SK-N-SH treated with all-trans-retinoic acid at 6 μM for 48 hours (cell line): ENCODE data around the gene ARFGEF3.

Experiments used
- ATAC-seq: fragments of 200-7000 bp; cut with Tn5 transposase; 3 replicates; pipeline ENCODE4 v1.9.1; 2020; ENCODE audit warnings: mild to moderate bottlenecking, moderate library complexity
- ARNTL ChIP-seq: fragments of 450-650 bp; formaldehyde crosslinking; IDR thresholded peaks from 2 replicates; pipeline ENCODE4 v1.5.0; 2020; ENCODE audit warnings: low read depth, mild to moderate bottlenecking, moderate library complexity, borderline replicate concordance
- BACH2 ChIP-seq: fragments of 250-450 bp; sonication (Bioruptor Pico); IDR thresholded peaks from 2 replicates; pipeline ENCODE4 v1.9.0; 2021; ENCODE audit warnings: mild to moderate bottlenecking, borderline replicate concordance
- CSDC2 ChIP-seq: fragments of 250-450 bp; sonication (Bioruptor Pico); IDR thresholded peaks from 2 replicates; pipeline ENCODE4 v1.5.0; 2020; ENCODE audit warnings: mild to moderate bottlenecking, moderate library complexity
- ESRRG ChIP-seq: fragments of 250-450 bp; sonication (Bioruptor Pico); IDR thresholded peaks from 2 replicates; pipeline ENCODE4 v1.6.1; 2021; ENCODE audit warnings: mild to moderate bottlenecking
- GLIS3 ChIP-seq: fragments of 250-450 bp; sonication (Bioruptor Pico); IDR thresholded peaks from 2 replicates; pipeline ENCODE4 v1.5.0; 2020; ENCODE audit warnings: mild to moderate bottlenecking, moderate library complexity
- ISL1 ChIP-seq: fragments of 250-450 bp; sonication (Bioruptor Pico); IDR thresholded peaks from 2 replicates; pipeline ENCODE4 v2.1.2; 2022; ENCODE audit warnings: mild to moderate bottlenecking, moderate library complexity
- OSR1 ChIP-seq: fragments of 250-450 bp; sonication (Bioruptor Pico); IDR thresholded peaks from 2 replicates; pipeline ENCODE4 v1.8.0; 2022; ENCODE audit warnings: moderate library complexity, mild to moderate bottlenecking, inconsistent platforms
- PPARA ChIP-seq: fragments of 250-450 bp; sonication (Bioruptor Pico); IDR thresholded peaks from 2 replicates; pipeline ENCODE4 v1.5.0; 2020; ENCODE audit warnings: mild to moderate bottlenecking, borderline replicate concordance
- RARB ChIP-seq: fragments of 250-450 bp; sonication (Bioruptor Pico); IDR thresholded peaks from 2 replicates; pipeline ENCODE4 v1.8.0; 2021; ENCODE audit warnings: mild to moderate bottlenecking, moderate library complexity
- SNAI2 ChIP-seq: fragments of 250-450 bp; sonication (Bioruptor Pico); IDR thresholded peaks from 2 replicates; pipeline ENCODE4 v1.5.0; 2020; ENCODE audit warnings: mild to moderate bottlenecking, moderate library complexity
- TCF4 ChIP-seq: fragments of 250-450 bp; sonication (Bioruptor Pico); IDR thresholded peaks from 2 replicates; pipeline ENCODE4 v1.8.0; 2021; ENCODE audit warnings: mild to moderate bottlenecking, moderate library complexity, borderline replicate concordance
- TOX ChIP-seq: fragments of 250-450 bp; sonication (Bioruptor Pico); IDR thresholded peaks from 2 replicates; pipeline ENCODE4 v1.8.0; 2021; ENCODE audit warnings: mild to moderate bottlenecking, moderate library complexity, borderline replicate concordance
- ZFP3 ChIP-seq: fragments of 250-450 bp; sonication (Bioruptor Pico); IDR thresholded peaks from 2 replicates; pipeline ENCODE4 v1.5.0; 2020; ENCODE audit warnings: mild to moderate bottlenecking, moderate library complexity
- ZFP30 ChIP-seq: fragments of 450-650 bp; formaldehyde crosslinking; IDR thresholded peaks from 2 replicates; pipeline ENCODE4 v1.5.0; 2022; ENCODE audit warnings: mild to moderate bottlenecking, moderate library complexity
- ZNF565 ChIP-seq: fragments of 450-650 bp; formaldehyde crosslinking; conservative IDR thresholded peaks from 2 replicates; pipeline ENCODE4 v1.5.0; 2020; ENCODE audit warnings: low read depth, mild to moderate bottlenecking, moderate library complexity
- ZNF8 ChIP-seq: fragments of 450-650 bp; formaldehyde crosslinking; IDR thresholded peaks from 2 replicates; pipeline ENCODE4 v1.5.0; 2020; ENCODE audit warnings: mild to moderate bottlenecking, moderate library complexity
- TF ChIP-seq, protein P1 (sequence below): fragments of 250-450 bp; sonication (Bioruptor Pico); IDR thresholded peaks from 2 replicates; pipeline ENCODE4 v1.5.0; 2020; ENCODE audit warnings: mild to moderate bottlenecking, moderate library complexity
- TF ChIP-seq, protein P2 (sequence below): fragments of 250-450 bp; sonication (Bioruptor Pico); IDR thresholded peaks from 2 replicates; pipeline ENCODE4 v1.8.0; 2020; ENCODE audit warnings: mild to moderate bottlenecking, moderate library complexity, borderline replicate concordance
- TF ChIP-seq, protein P3 (sequence below): fragments of 250-450 bp; sonication (Bioruptor Pico); IDR thresholded peaks from 2 replicates; pipeline ENCODE4 v1.8.0; 2021; ENCODE audit warnings: low read depth, mild to moderate bottlenecking, moderate library complexity, borderline replicate concordance
- TF ChIP-seq, protein P4 (sequence below): fragments of 250-450 bp; sonication (Bioruptor Pico); IDR thresholded peaks from 2 replicates; pipeline ENCODE4 v1.5.1; 2021; ENCODE audit warnings: mild to moderate bottlenecking, moderate library complexity
- TF ChIP-seq, protein P5 (sequence below): fragments of 250-450 bp; sonication (Bioruptor Pico); IDR thresholded peaks from 2 replicates; pipeline ENCODE4 v1.5.1; 2020; ENCODE audit warnings: low read depth, mild to moderate bottlenecking, moderate library complexity

Gene ARFGEF3

DNA sequence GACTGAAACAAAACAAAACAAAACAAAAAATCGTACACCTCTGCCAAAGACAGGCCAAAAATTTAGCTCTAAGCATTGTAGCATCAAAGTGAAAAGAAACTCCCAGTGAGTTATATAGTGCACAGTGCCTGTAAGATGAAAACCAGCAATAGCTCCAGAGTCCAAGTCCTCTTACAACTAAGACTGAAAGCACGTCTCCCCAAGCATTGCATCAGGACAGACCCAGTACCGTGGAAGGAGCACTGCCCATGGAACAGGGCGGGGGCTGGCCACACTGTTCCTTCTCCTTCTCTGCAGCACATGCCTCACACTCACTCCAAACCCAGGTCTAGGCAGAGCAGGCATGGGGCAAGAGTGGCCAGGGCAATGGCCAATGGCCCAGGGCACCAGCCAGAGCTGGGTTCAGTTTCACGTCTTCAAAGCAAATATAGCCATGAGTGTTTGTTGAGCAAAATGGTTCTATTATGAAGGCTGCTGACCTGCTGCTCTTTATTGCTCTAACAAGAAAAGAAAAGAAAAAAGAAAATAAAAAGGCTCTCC lies 128.8 kb downstream of the ARFGEF3 start:
- TF ChIP-seq CSDC2 (no peak), TOX (CRISPR knock-in tag) (no peak), ZNF565 (CRISPR knock-in tag) (no peak), ZFP30 (CRISPR knock-in tag) (no peak), PPARA (CRISPR knock-in tag) (no peak), BACH2 (CRISPR knock-in tag) (no peak), ZNF8 (CRISPR knock-in tag) (no peak), GLIS3 (CRISPR knock-in tag) (no peak), ZFP3 (CRISPR knock-in tag) (no peak), SNAI2 (CRISPR knock-in tag) (no peak), OSR1 (CRISPR knock-in tag) (no peak), ISL1 (no peak), ARNTL (no peak), TCF4 (CRISPR knock-in tag) (no peak), RARB (CRISPR knock-in tag) (no peak)
- TF ChIP-seq, protein P1, sequence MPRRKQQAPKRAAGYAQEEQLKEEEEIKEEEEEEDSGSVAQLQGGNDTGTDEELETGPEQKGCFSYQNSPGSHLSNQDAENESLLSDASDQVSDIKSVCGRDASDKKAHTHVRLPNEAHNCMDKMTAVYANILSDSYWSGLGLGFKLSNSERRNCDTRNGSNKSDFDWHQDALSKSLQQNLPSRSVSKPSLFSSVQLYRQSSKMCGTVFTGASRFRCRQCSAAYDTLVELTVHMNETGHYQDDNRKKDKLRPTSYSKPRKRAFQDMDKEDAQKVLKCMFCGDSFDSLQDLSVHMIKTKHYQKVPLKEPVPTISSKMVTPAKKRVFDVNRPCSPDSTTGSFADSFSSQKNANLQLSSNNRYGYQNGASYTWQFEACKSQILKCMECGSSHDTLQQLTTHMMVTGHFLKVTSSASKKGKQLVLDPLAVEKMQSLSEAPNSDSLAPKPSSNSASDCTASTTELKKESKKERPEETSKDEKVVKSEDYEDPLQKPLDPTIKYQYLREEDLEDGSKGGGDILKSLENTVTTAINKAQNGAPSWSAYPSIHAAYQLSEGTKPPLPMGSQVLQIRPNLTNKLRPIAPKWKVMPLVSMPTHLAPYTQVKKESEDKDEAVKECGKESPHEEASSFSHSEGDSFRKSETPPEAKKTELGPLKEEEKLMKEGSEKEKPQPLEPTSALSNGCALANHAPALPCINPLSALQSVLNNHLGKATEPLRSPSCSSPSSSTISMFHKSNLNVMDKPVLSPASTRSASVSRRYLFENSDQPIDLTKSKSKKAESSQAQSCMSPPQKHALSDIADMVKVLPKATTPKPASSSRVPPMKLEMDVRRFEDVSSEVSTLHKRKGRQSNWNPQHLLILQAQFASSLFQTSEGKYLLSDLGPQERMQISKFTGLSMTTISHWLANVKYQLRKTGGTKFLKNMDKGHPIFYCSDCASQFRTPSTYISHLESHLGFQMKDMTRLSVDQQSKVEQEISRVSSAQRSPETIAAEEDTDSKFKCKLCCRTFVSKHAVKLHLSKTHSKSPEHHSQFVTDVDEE (CRISPR knock-in tag): no peak
- TF ChIP-seq, protein P2, sequence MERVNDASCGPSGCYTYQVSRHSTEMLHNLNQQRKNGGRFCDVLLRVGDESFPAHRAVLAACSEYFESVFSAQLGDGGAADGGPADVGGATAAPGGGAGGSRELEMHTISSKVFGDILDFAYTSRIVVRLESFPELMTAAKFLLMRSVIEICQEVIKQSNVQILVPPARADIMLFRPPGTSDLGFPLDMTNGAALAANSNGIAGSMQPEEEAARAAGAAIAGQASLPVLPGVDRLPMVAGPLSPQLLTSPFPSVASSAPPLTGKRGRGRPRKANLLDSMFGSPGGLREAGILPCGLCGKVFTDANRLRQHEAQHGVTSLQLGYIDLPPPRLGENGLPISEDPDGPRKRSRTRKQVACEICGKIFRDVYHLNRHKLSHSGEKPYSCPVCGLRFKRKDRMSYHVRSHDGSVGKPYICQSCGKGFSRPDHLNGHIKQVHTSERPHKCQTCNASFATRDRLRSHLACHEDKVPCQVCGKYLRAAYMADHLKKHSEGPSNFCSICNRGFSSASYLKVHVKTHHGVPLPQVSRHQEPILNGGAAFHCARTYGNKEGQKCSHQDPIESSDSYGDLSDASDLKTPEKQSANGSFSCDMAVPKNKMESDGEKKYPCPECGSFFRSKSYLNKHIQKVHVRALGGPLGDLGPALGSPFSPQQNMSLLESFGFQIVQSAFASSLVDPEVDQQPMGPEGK: no peak
- TF ChIP-seq, protein P3, sequence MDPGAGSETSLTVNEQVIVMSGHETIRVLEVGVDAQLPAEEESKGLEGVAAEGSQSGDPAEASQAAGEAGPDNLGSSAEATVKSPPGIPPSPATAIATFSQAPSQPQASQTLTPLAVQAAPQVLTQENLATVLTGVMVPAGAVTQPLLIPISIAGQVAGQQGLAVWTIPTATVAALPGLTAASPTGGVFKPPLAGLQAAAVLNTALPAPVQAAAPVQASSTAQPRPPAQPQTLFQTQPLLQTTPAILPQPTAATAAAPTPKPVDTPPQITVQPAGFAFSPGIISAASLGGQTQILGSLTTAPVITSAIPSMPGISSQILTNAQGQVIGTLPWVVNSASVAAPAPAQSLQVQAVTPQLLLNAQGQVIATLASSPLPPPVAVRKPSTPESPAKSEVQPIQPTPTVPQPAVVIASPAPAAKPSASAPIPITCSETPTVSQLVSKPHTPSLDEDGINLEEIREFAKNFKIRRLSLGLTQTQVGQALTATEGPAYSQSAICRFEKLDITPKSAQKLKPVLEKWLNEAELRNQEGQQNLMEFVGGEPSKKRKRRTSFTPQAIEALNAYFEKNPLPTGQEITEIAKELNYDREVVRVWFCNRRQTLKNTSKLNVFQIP: no peak
- TF ChIP-seq, protein P4, sequence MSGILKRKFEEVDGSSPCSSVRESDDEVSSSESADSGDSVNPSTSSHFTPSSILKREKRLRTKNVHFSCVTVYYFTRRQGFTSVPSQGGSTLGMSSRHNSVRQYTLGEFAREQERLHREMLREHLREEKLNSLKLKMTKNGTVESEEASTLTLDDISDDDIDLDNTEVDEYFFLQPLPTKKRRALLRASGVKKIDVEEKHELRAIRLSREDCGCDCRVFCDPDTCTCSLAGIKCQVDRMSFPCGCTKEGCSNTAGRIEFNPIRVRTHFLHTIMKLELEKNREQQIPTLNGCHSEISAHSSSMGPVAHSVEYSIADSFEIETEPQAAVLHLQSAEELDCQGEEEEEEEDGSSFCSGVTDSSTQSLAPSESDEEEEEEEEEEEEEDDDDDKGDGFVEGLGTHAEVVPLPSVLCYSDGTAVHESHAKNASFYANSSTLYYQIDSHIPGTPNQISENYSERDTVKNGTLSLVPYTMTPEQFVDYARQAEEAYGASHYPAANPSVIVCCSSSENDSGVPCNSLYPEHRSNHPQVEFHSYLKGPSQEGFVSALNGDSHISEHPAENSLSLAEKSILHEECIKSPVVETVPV: no peak
- TF ChIP-seq, protein P5, sequence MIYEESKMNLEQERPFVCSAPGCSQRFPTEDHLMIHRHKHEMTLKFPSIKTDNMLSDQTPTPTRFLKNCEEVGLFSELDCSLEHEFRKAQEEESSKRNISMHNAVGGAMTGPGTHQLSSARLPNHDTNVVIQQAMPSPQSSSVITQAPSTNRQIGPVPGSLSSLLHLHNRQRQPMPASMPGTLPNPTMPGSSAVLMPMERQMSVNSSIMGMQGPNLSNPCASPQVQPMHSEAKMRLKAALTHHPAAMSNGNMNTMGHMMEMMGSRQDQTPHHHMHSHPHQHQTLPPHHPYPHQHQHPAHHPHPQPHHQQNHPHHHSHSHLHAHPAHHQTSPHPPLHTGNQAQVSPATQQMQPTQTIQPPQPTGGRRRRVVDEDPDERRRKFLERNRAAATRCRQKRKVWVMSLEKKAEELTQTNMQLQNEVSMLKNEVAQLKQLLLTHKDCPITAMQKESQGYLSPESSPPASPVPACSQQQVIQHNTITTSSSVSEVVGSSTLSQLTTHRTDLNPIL (CRISPR knock-in tag): no peak
- no peak for ATAC-seq

DNA sequence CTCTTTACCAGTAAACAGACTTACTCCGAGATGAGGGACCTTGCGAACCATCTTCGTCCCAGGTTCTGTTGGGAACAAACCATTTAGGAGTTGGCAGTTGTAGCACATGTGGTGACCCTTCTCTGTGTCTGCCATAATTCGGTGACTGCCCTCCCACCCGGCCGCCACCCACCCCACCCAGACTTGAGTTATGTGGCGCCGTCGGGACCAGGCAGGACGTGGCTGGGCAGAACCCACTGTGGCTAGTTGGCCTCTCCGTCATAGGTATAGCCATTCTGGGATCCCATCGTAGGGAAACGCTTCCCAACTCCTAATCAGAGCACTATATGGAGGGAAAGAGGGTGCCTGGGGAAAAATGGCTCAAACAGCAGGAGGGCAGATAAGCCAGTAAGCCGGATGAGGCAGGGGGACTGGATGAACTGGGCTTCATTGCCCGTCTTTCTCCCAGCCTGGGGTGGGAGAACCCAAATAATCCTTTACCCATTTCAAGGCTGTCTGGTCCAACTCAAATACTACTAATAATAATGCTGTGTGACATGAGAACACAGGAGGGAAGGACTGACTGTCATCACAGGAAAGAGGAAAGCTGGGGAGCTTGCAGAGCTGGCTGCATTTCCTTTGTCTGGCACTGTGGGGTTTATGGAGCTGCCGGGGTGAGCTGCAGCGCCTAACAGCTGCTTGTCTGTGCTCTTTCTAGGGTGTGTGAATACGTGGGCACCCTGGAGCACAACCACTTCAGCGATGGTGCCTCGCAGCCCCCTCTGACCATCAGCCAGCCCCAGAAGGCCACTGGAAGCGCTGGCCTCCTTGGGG lies 129.5 kb downstream of the ARFGEF3 start:
- TF ChIP-seq ZNF565 (CRISPR knock-in tag): no peak
- no peak for TF ChIP-seq PPARA (CRISPR knock-in tag)
- TF ChIP-seq GLIS3 (CRISPR knock-in tag): no peak
- no peak for TF ChIP-seq ESRRG (CRISPR knock-in tag)
- TF ChIP-seq, protein P5 (CRISPR knock-in tag): no peak
- TF ChIP-seq CSDC2: no peak
- TF ChIP-seq ZNF8 (CRISPR knock-in tag): no peak
- TF ChIP-seq ZFP30 (CRISPR knock-in tag): no peak
- no peak for TF ChIP-seq ISL1
- no peak for TF ChIP-seq BACH2 (CRISPR knock-in tag)
- TF ChIP-seq, protein P1 (CRISPR knock-in tag): no peak
- no peak for ATAC-seq
